Suprapubic skin (tissue), 4 donors: ENCODE data around the gene HRK.

Experiments
- CTCF ChIP-seq, 2 donors: fragments of 200-600 bp in 1 of 2; fragments of 450-650 bp in 1 of 2; sonication (generic) in 1 of 2; IDR thresholded peaks; one replicate each; pipeline ENCODE4 v1.5.1; 2016 to 2019; ENCODE audit warnings: antibody characterized with exemption in 2 of 2, mild to moderate bottlenecking in 1 of 2, moderate library complexity in 1 of 2
- POLR2A ChIP-seq, 2 donors: fragments of 450-650 bp; IDR thresholded peaks; one replicate each; pipeline ENCODE4 v1.6.1; 2017; ENCODE audit warnings: antibody characterized with exemption in 2 of 2, mild to moderate bottlenecking in 2 of 2, moderate library complexity in 2 of 2
- POLR2AphosphoS5 ChIP-seq, 3 donors: sonication (generic); formaldehyde crosslinking; IDR thresholded peaks; one replicate each; pipeline ENCODE4 v1.6.1; 2017; ENCODE audit warnings: antibody characterized with exemption in 3 of 3

GRCh38 chr12:116849216-116849615 lies 32.0 kb downstream of the HRK start:
- no peak for TF ChIP-seq POLR2A (IDR thresholded peaks at IDR 0.05)
- TF ChIP-seq CTCF (IDR thresholded peaks at IDR 0.05) = no peak
- no peak for TF ChIP-seq POLR2AphosphoS5 (IDR thresholded peaks at IDR 0.05)
